ENCODE measurements around the gene FGF21. TPM values are rescaled to one million over a fixed set of nuclear protein-coding genes. Genes with fewer than 3 reads are reported as not detected.

Gene FGF21
- total RNA-seq, 4 donors from 2014 or later, result not detected

GRCh38 chr19:48796298-48797083, 41.2 kb downstream of the FGF21 start:
- intact Hi-C loops (cut with DNase I), result loop anchor here (10.0 kb wide), 1 partner anchor 152 kb away; the partner anchor contains the start of gene CA11
- Histone ChIP-seq H3K27me3 (no peaks in the 10 kb centered on the region), H3K9me3 (no peaks in the 10 kb centered on the region), H3K36me3 (peaks cover 7 to 31% (median 18%) of the 10 kb centered on the region in 4 donors), H3K4me1 (peaks cover 16 to 28% (median 23%) of the 10 kb centered on the region in 4 donors), H3K27ac (replicated peaks in 1 of 4) (peak overlapping the region; percentile 86 to 92 (median 89)), H3K4me3 (no peak overlapping the region)
- DNase-seq (ENCODE audit: extremely low spot score), result no peak
- 91% methylated on average over 17 of the region's 20 CpGs for WGBS
- TF ChIP-seq POLR2AphosphoS5 (IDR thresholded peaks at IDR 0.05), result no peak
- no peak for TF ChIP-seq CTCF (IDR thresholded peaks at IDR 0.05)
- no peak for TF ChIP-seq POLR2A (IDR thresholded peaks at IDR 0.05; ENCODE audit: low read depth)
- no peak for TF ChIP-seq EP300 (IDR thresholded peaks at IDR 0.05)

- Histone ChIP-seq H3K27ac (replicated peaks in 1 of 4) (peak overlapping the region in 2 of 4 donors; percentile 11 to 88), H3K4me1 (peaks cover 16 to 28% (median 23%) of the 10 kb centered on the region in 4 donors), H3K36me3 (peaks cover 7 to 31% (median 18%) of the 10 kb centered on the region in 4 donors), H3K27me3 (no peaks in the 10 kb centered on the region), H3K4me3 (no peak overlapping the region), H3K9me3 (no peaks in the 10 kb centered on the region)
- intact Hi-C loops (cut with DNase I), result loop anchor here (10.0 kb wide), 1 partner anchor 152 kb away; the partner anchor contains the start of gene CA11
- no peak for DNase-seq (ENCODE audit: extremely low spot score)
- TF ChIP-seq EP300 (IDR thresholded peaks at IDR 0.05) (no peak), POLR2A (IDR thresholded peaks at IDR 0.05; ENCODE audit: low read depth) (no peak), POLR2AphosphoS5 (IDR thresholded peaks at IDR 0.05) (no peak), CTCF (IDR thresholded peaks at IDR 0.05) (no peak)
- WGBS, result 100% methylated on average over 5 of the region's 7 CpGs
Observed at GRCh38 chr19:48797103-48797502, 41.8 kb downstream of the FGF21 start.

- DNase-seq (ENCODE audit: extremely low spot score), result no peak
- Histone ChIP-seq H3K9me3 (no peaks in the 10 kb centered on the region), H3K36me3 (peaks cover 7 to 31% (median 18%) of the 10 kb centered on the region in 4 donors), H3K4me1 (peaks cover 16 to 28% (median 23%) of the 10 kb centered on the region in 4 donors), H3K27me3 (no peaks in the 10 kb centered on the region), H3K4me3 (no peak overlapping the region), H3K27ac (replicated peaks in 1 of 4) (peak overlapping the region in 2 of 4 donors; percentile 10 to 14)
- intact Hi-C loops (cut with DNase I), result loop anchor here (10.0 kb wide), 1 partner anchor 154 kb away; the partner anchor contains the start of gene CA11
- no peak for TF ChIP-seq POLR2AphosphoS5 (IDR thresholded peaks at IDR 0.05)
- WGBS, result 89% methylated on average over 3 of the region's 6 CpGs
Observed at GRCh38 chr19:48798937-48799336, 43.6 kb downstream of the FGF21 start.

DNA sequence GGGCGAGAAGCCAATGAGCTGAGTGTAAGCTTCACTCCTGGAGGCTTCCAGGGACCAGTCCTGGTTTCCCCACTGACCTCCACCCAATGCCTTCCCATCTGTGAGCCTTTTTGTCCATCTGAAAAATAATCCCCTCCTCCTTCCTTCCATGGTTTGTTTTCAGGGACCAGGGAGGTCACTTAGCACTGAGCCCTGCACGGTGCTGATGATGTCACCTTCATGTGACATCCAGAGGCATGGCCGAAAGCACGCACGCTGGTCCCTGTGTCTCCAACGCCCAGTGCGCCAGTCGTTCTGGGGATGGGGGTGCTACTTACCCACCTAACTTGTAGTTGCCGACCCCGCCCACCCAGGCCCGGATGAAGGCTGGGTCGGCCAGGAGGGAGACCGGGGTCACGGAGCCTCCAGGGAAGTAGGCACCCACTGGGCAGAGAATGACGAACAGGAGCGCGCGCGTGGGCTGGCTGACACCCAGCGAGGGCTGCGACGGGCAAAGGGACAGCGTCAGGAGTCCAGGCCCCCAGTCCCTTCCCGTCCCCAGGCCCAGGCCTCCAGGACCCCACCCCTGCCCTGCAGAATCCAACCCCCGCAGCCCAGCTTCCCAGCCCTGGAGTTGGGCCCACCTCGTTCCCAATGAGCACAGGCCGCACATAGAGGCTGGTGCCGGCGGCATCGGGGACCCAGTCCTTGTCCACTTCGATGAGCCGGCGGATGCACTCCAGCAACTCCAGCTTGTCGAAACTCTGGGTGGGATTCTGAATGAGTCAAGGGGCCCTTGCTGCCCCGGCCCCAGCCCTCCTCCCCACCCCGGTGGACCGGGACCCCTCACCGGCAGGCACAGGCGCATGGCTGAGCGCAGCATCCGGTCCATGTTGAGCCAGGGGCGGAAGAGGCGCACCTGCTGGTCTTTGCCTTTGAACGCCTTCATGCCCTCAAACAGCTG, 44.3 kb downstream of the FGF21 start:
- Histone ChIP-seq H3K27me3 (no peaks in the 10 kb centered on the region), H3K36me3 (peaks cover 7 to 33% (median 18%) of the 10 kb centered on the region in 4 donors), H3K4me1 (peaks cover 15 to 23% (median 20%) of the 10 kb centered on the region in 4 donors), H3K27ac (replicated peaks in 1 of 4) (peak overlapping the region in 2 of 4 donors; percentile 10 to 14), H3K9me3 (no peaks in the 10 kb centered on the region), H3K4me3 (no peak overlapping the region)
- intact Hi-C loops (cut with DNase I), result loop anchor here (10.0 kb wide), 1 partner anchor 155 kb away; the partner anchor contains the start of gene CA11
- TF ChIP-seq EP300 (IDR thresholded peaks at IDR 0.05), result no peak
- no peak for TF ChIP-seq POLR2A (IDR thresholded peaks at IDR 0.05; ENCODE audit: low read depth)
- no peak for TF ChIP-seq POLR2AphosphoS5 (IDR thresholded peaks at IDR 0.05)
- TF ChIP-seq CTCF (IDR thresholded peaks at IDR 0.05), result no peak
- 92% methylated on average over 38 of the region's 44 CpGs for WGBS
- DNase-seq (ENCODE audit: extremely low spot score), result no peak

Measured in esophagus muscularis mucosa (tissue), 4 donors.